Activated CD4-positive, alpha-beta T cell treated with anti-CD3 and anti-CD28 coated beads for 36 hours (primary cell): ENCODE results near the gene DTYMK. TPM values are rescaled to one million over a fixed set of nuclear protein-coding genes. Genes with fewer than 3 reads are reported as not detected.

ENCODE experiments used
- ATAC-seq: fragments of 200-7000 bp; cut with Tn5 transposase; one replicate; pipeline ENCODE4 v1.10.0; 2021; ENCODE audit warnings: mild to moderate bottlenecking, moderate library complexity
- CTCF ChIA-PET: fragments of 350-600 bp; sonication (Branson Sonifier 250); formaldehyde crosslinking; loops from one replicate; lab custom pipeline; 2021; ENCODE audit warnings: antibody characterized with exemption; lab: Charles Lee
- POLR2A ChIA-PET: fragments of 350-600 bp; sonication (Branson Sonifier 250); formaldehyde crosslinking; loops from one replicate; lab custom pipeline; 2021; ENCODE audit warnings: antibody characterized with exemption, inconsistent platforms; lab: Charles Lee
- DNase-seq: peaks from one replicate; pipeline ENCODE4 v3.0.0-alpha.2; 2020
- H3K27ac Mint-ChIP-seq: one replicate; pipeline ENCODE4 v1.8.0; 2021; ENCODE audit warnings: mixed read lengths
- H3K27me3 Mint-ChIP-seq: one replicate; pipeline ENCODE4 v1.8.0; 2021; ENCODE audit warnings: mixed read lengths
- H3K36me3 Mint-ChIP-seq: one replicate; pipeline ENCODE4 v1.8.0; 2021; ENCODE audit warnings: low read depth, mixed read lengths
- H3K4me1 Mint-ChIP-seq: one replicate; pipeline ENCODE4 v1.8.0; 2021; ENCODE audit warnings: mixed read lengths
- H3K4me3 Mint-ChIP-seq: one replicate; pipeline ENCODE4 v1.8.0; 2021; ENCODE audit warnings: mild to moderate bottlenecking, moderate library complexity, mixed read lengths
- H3K9me3 Mint-ChIP-seq: one replicate; pipeline ENCODE4 v1.8.0; 2021; ENCODE audit warnings: low read depth, mixed read lengths
- intact Hi-C, 2 experiments: fragments of 100-400 bp; cut with DNase I in 1 of 2; cut with micrococcal nuclease in 1 of 2; formaldehyde crosslinking; loops; one replicate each; pipeline versions ENCODE4 v1.14.2 to v1.15.1; 2022 to 2024; cut with DNase I, micrococcal nuclease
- total RNA-seq, 2 experiments: library from RNA; stranded (reverse); gene quantifications; one replicate each; pipeline ENCODE4 v1.2.3, GENCODE V29; 2021

Gene DTYMK
- total RNA-seq, 2 experiments from 2014 or later, result 79.8 to 93.1 TPM

GRCh38 chr2:241686324-241686649 is 328 bp downstream of the DTYMK start:
- DNase-seq (no peak), ATAC-seq (peak; percentile 1)
- Mint-ChIP-seq H3K9me3 (no peaks in the 10 kb centered on the region), H3K4me1 (peaks cover 32% of the 10 kb centered on the region), H3K27me3 (no peaks in the 10 kb centered on the region), H3K4me3 (peak overlapping the region; percentile 98), H3K27ac (peak overlapping the region; percentile 90), H3K36me3 (peaks cover 54% of the 10 kb centered on the region)
- intact Hi-C loops, result loop anchor here (1.0 to 10.0 kb wide), 15 partner anchors 15 to 1119 kb away; partner anchors contain the start of genes ATG4B (in 2 of the 2), HDLBP (in 2 of the 2), SEPTIN2 (in 2 of the 2) and THAP4 (in 2 of the 2)
- ChIA-PET CTCF (interaction anchor here (0.7 to 3.6 kb wide), 5 partner anchors 15 to 254 kb away, joined by 3 to 33 read pairs (median 4); partner anchors contain the start of gene ING5), POLR2A (interaction anchor here (0.6 to 3.6 kb wide), 6 partner anchors 13 to 193 kb away, joined by 3 to 31 read pairs (median 4); partner anchors contain the start of genes ATG4B, ING5 and THAP4)

DNA sequence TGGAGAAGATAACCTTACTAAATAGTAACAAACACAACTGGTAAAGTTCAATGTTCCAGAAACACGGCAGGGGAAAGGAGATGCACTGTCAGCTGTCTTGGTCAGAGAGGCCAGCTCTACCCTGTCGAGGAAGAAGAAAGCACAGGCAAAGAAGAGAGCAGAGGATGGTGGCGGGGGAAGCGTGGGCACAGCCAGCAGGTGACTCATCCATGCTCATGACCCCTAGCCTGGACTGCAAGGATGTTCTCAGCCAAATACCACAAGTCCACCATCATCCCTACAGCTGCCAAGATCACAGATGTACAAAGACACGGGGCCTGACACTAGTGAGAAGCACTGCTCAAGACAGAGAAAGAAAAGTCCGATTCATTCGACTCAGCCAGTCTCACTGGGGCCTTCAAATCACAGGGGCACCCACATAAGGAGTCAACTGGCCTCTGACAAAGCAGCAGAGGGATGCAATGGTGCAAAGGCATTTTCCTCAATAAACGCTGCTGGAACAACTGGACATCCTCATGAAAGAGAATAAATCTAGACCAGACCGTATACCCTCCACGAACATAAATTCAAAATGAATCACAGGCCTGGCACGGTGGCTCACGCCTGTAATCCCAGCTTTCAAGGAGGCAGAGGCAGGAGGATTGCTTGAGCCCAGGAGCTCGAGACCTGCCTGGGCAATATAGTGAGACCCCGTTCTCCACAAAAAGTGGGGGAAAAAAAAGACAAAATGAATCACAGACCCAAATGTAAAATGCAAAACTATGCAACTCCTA is 5.6 kb downstream of the DTYMK start:
- no peaks in the 10 kb centered on the region for H3K27me3 Mint-ChIP-seq
- no peak for DNase-seq
- POLR2A ChIA-PET, result no interaction called here
- intact Hi-C loops, result loop anchor here in 1 of 2 experiments (10.0 kb wide), 1 partner anchor 366 kb away; the partner anchor contains the start of genes HDLBP and SEPTIN2
- CTCF ChIA-PET, result no interaction called here
- H3K4me3 Mint-ChIP-seq, result no peak overlapping the region
- H3K4me1 Mint-ChIP-seq, result peaks cover 18% of the 10 kb centered on the region
- no peaks in the 10 kb centered on the region for H3K9me3 Mint-ChIP-seq
- ATAC-seq, result no peak
- H3K36me3 Mint-ChIP-seq, result peaks cover 56% of the 10 kb centered on the region
- H3K27ac Mint-ChIP-seq, result peak overlapping the region; percentile 33

DNA sequence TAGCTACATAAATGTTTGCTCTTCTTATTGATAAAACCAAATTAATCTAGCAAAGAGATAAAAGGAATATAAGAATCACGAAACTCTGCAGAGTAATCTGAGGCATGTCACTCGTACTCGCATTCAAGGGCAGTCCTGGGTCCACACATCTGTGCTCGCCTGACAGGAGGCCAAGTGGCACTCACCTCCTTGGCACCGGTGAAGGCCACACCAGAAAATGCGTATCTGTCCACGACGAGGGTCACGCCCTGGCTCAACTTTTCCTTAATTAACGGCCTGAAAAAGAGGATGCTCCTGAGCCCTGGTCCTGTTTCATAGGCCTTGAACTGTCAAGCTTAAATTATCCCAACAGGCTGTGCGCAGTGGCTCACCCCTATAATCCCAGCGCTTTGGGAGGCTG is 6.6 kb downstream of the DTYMK start:
- H3K36me3 Mint-ChIP-seq, result peaks cover 48% of the 10 kb centered on the region
- intact Hi-C loops, result loop anchor here in 1 of 2 experiments (10.0 kb wide), 1 partner anchor 365 kb away; the partner anchor contains the start of genes HDLBP and SEPTIN2
- H3K27me3 Mint-ChIP-seq, result no peaks in the 10 kb centered on the region
- CTCF ChIA-PET, result interaction anchor here (1.2 kb wide), 1 partner anchor 54 kb away, joined by 4 read pairs; the partner anchor contains the start of gene D2HGDH
- no peaks in the 10 kb centered on the region for H3K9me3 Mint-ChIP-seq
- no peak overlapping the region for H3K4me3 Mint-ChIP-seq
- no peak for DNase-seq
- no peak for ATAC-seq
- peaks cover 10% of the 10 kb centered on the region for H3K4me1 Mint-ChIP-seq
- POLR2A ChIA-PET, result no interaction called here
- no peak overlapping the region for H3K27ac Mint-ChIP-seq

GRCh38 chr2:241678784-241679540 is 7.7 kb downstream of the DTYMK start:
- Mint-ChIP-seq H3K27me3 (no peaks in the 10 kb centered on the region), H3K36me3 (peaks cover 42% of the 10 kb centered on the region), H3K9me3 (no peaks in the 10 kb centered on the region), H3K27ac (no peak overlapping the region), H3K4me1 (peaks cover 6% of the 10 kb centered on the region), H3K4me3 (no peak overlapping the region)
- ChIA-PET POLR2A (interaction anchor here (0.6 kb wide), 1 partner anchor 21 kb away, joined by 12 read pairs; no protein-coding TSS in a partner anchor), CTCF (interaction anchor here (1.2 kb wide), 1 partner anchor 55 kb away, joined by 4 read pairs; the partner anchor contains the start of gene D2HGDH)
- ATAC-seq (no peak), DNase-seq (no peak)
- intact Hi-C loops, result no loop called here

DNA sequence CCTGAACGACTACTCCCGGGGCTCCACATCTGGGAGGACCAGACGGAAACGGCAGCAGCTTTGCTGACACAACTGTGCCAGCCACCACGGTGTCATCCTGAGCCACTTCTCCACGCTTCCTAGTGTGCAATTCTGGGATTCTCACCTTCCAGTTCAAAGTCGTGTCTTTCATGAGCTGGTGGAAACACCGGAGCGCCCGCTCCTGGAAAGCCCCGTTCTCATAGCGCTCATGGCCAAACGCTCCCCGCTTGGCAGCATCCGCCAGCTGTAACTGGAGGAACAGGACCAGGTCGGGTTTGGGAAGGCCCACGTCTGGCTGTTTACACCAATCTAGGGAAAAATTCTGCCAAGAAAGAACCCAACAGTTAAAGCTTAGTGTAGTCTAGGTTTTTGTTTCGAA is 8.3 kb downstream of the DTYMK start:
- ATAC-seq (no peak), DNase-seq (no peak)
- POLR2A ChIA-PET, result interaction anchor here (0.5 to 0.7 kb wide), 3 partner anchors 22 to 194 kb away, joined by 3 to 12 read pairs (median 4); no protein-coding TSS in a partner anchor
- Mint-ChIP-seq H3K36me3 (peaks cover 37% of the 10 kb centered on the region), H3K4me1 (peaks cover 6% of the 10 kb centered on the region), H3K4me3 (no peak overlapping the region), H3K9me3 (no peaks in the 10 kb centered on the region), H3K27ac (no peak overlapping the region), H3K27me3 (no peaks in the 10 kb centered on the region)
- CTCF ChIA-PET, result no interaction called here
- intact Hi-C loops, result no loop called here

DNA sequence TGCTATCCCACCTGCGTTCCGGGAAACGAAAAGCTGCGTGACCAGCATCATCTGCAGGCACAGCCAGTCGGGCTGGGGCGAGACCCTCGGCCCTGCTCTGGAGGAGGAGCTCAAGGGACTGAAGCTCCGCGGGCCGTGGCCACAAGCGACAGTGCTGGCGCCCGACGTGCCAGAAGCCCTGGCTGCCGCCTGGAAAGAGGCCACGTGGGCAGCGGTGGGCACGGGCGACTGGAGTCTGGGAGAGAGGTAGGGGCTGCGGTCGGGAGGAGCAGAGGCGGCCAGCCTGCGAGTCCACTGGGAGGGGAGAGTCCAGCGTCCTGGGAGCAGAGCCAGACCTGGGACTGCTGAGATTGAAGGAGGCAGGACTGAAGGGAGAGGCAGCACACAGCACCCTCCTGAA is 9.2 kb downstream of the DTYMK start:
- CTCF ChIA-PET, result no interaction called here
- H3K27me3 Mint-ChIP-seq, result no peaks in the 10 kb centered on the region
- POLR2A ChIA-PET, result interaction anchor here (0.5 kb wide), 1 partner anchor 22 kb away, joined by 3 read pairs; no protein-coding TSS in a partner anchor
- H3K4me1 Mint-ChIP-seq, result peaks cover 6% of the 10 kb centered on the region
- no peak overlapping the region for H3K27ac Mint-ChIP-seq
- peaks cover 30% of the 10 kb centered on the region for H3K36me3 Mint-ChIP-seq
- no peaks in the 10 kb centered on the region for H3K9me3 Mint-ChIP-seq
- no peak for DNase-seq
- ATAC-seq, result no peak
- H3K4me3 Mint-ChIP-seq, result no peak overlapping the region
- intact Hi-C loops, result no loop called here

DNA sequence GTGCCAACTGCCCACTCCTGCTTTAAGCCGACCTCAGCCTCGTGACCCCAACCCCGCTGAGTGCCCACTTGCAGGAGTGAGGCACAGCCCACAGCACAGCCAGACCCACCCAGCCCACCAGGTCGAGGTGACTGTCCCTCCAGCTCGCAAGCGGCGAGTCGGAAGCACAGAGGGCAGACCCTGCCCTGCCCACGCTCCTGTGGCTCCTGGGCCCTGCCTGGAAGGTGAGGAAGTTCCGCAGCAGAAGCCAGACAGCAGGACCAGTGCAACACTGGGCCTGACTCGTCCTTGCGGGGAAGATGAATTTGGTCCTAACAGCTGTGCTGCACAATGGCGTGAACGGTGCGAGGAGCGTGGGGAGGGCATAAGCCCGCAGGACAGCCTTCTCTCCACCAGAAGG is 9.9 kb downstream of the DTYMK start:
- DNase-seq, result no peak
- Mint-ChIP-seq H3K36me3 (peaks cover 28% of the 10 kb centered on the region), H3K4me3 (no peak overlapping the region), H3K4me1 (peaks cover 6% of the 10 kb centered on the region), H3K27ac (no peak overlapping the region), H3K9me3 (no peaks in the 10 kb centered on the region), H3K27me3 (no peaks in the 10 kb centered on the region)
- CTCF ChIA-PET, result no interaction called here
- POLR2A ChIA-PET, result no interaction called here
- ATAC-seq, result no peak
- intact Hi-C loops, result no loop called here

DNA sequence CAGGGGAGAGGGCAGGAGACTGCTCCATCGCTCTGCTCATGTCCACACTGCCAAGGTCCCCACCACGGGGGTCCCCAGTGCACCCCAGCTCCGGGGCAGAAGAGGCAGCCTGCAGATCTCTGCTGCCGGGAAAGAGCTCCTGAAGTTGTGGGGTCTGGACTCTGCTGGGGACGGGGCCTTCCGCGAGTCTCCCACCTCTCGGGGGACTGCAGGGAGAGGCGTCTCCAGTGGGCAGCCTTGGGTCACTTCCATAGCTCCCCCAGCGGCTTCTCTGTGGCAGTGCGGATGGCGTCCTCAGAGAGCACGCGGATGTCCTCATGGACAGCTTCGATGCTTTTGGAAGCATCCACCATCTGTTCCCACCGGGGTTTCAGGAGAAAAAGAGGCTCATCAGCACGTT is 10.7 kb downstream of the DTYMK start:
- ATAC-seq (no peak), DNase-seq (no peak)
- peaks cover 5% of the 10 kb centered on the region for H3K4me1 Mint-ChIP-seq
- H3K9me3 Mint-ChIP-seq, result no peaks in the 10 kb centered on the region
- no peak overlapping the region for H3K27ac Mint-ChIP-seq
- POLR2A ChIA-PET, result interaction anchor here (0.6 kb wide), 1 partner anchor 118 kb away, joined by 6 read pairs; no protein-coding TSS in a partner anchor
- no peak overlapping the region for H3K4me3 Mint-ChIP-seq
- CTCF ChIA-PET, result no interaction called here
- intact Hi-C loops, result no loop called here
- H3K27me3 Mint-ChIP-seq, result no peaks in the 10 kb centered on the region
- peaks cover 20% of the 10 kb centered on the region for H3K36me3 Mint-ChIP-seq

- Mint-ChIP-seq H3K9me3 (no peaks in the 10 kb centered on the region), H3K27me3 (no peaks in the 10 kb centered on the region), H3K4me1 (peaks cover under 1% of the 10 kb centered on the region), H3K4me3 (no peak overlapping the region), H3K27ac (peak overlapping the region; percentile 51), H3K36me3 (peaks cover 9% of the 10 kb centered on the region)
- DNase-seq (no peak), ATAC-seq (peak; percentile 47)
- POLR2A ChIA-PET, result no interaction called here
- intact Hi-C loops, result no loop called here
- CTCF ChIA-PET, result interaction anchor here (1.3 kb wide), 1 partner anchor 15 kb away, joined by 3 read pairs; no protein-coding TSS in a partner anchor
These were observed 12.6 kb downstream of the DTYMK start for GRCh38 chr2:241673797-241674725.

DNA sequence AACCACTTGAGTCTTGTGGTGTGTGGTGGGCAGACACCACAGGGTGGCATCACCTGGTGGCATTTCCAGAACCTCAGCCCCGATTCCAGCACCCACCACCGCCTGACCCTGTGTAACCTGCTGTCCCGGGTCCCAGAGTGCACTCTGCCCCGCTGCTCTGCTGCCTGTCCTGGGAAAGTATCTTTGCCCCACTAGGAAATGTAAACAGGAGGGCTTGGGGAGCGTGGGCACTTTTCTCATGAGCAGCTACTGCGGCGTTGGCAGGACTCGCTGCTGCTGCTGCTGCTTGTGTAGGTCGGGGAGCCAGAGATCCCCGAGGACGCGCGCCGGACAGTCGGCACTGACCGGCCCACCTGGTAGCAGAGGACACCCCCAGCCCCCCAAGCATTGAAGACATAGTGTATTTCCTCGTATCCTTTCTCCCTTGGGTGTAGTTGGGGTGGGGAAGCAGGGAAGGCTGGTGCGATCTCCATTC is 13.4 kb downstream of the DTYMK start:
- intact Hi-C loops, result no loop called here
- H3K9me3 Mint-ChIP-seq, result no peaks in the 10 kb centered on the region
- H3K27me3 Mint-ChIP-seq, result no peaks in the 10 kb centered on the region
- H3K4me3 Mint-ChIP-seq, result no peak overlapping the region
- DNase-seq (no peak), ATAC-seq (no peak)
- H3K4me1 Mint-ChIP-seq, result no peaks in the 10 kb centered on the region
- no peak overlapping the region for H3K27ac Mint-ChIP-seq
- H3K36me3 Mint-ChIP-seq, result peaks cover 12% of the 10 kb centered on the region
- ChIA-PET CTCF (interaction anchor here (1.3 kb wide), 1 partner anchor 14 kb away, joined by 3 read pairs; no protein-coding TSS in a partner anchor), POLR2A (no interaction called here)
